ELR (cell line): ENCODE measurements around the gene SRC.

Experiments
- DNase-seq: peaks from one replicate; pipeline ENCODE4 v3.0.0-alpha.2; 2015; ENCODE audit warnings: low read depth

The SRC gene

GRCh38 chr20:37395921-37396415 is 50.0 kb downstream of the SRC start:
- no peak for DNase-seq

GRCh38 chr20:37396416-37397075 is 50.6 kb downstream of the SRC start:
- DNase-seq, result no peak

- DNase-seq, result peak; percentile 51
These were observed 51.4 kb downstream of the SRC start for GRCh38 chr20:37397076-37397953.

GRCh38 chr20:37397954-37398749 is 52.2 kb downstream of the SRC start:
- no peak for DNase-seq

GRCh38 chr20:37398750-37399621 is 53.0 kb downstream of the SRC start:
- peak; percentile 38 for DNase-seq

GRCh38 chr20:37401282-37401929 is 55.5 kb downstream of the SRC start:
- DNase-seq, result no peak

- no peak for DNase-seq
These were observed 56.2 kb downstream of the SRC start for GRCh38 chr20:37401930-37402675.

- no peak for DNase-seq
These were observed 57.4 kb downstream of the SRC start for GRCh38 chr20:37403107-37404033.

GRCh38 chr20:37404461-37404890 is 58.5 kb downstream of the SRC start:
- no peak for DNase-seq

GRCh38 chr20:37405351-37405897 is 59.5 kb downstream of the SRC start:
- no peak for DNase-seq

GRCh38 chr20:37406010-37406998 is 60.4 kb downstream of the SRC start:
- DNase-seq, result peak; percentile 67

- DNase-seq, result peak; percentile 44
These were observed 61.2 kb downstream of the SRC start for GRCh38 chr20:37407019-37407566.

GRCh38 chr20:37407573-37408002 is 61.6 kb downstream of the SRC start:
- no peak for DNase-seq

- DNase-seq, result no peak
These were observed 62.6 kb downstream of the SRC start for GRCh38 chr20:37408302-37409193.

- peak; percentile 28 for DNase-seq
These were observed 65.7 kb downstream of the SRC start for GRCh38 chr20:37411408-37412219.
